Kidney (tissue), 14 donors: Measurements from ENCODE around the gene ASIP. TPM values are rescaled to one million over a fixed set of nuclear protein-coding genes. Genes with fewer than 3 reads are reported as not detected.

ENCODE experiments used
- DNase-seq, 5 donors: peaks; one replicate each; pipeline ENCODE4 v3.0.0-alpha.2; 2013 to 2020
- FAIRE-seq: peaks from 2 replicates; lab custom pipeline; 2012; peaks lifted over from hg19 to GRCh38; lab: Jason Lieb, UNC
- H3K27ac ChIP-seq, 2 donors: one replicate each; pipeline ENCODE4 v1.7.0; 2013; ENCODE audit warnings: low read depth in 2 of 2, low read length in 2 of 2, inconsistent platforms in 1 of 2
- H3K27me3 ChIP-seq: one replicate; pipeline ENCODE4 v1.7.1; 2013; ENCODE audit warnings: low read length, inconsistent platforms; ENCODE audit not compliant: control insufficient read depth, insufficient read depth
- H3K36me3 ChIP-seq, 3 donors: one replicate each; pipeline versions ENCODE4 v1.7.0 to v1.7.1; 2013; ENCODE audit warnings: low read length in 3 of 3, control low read depth in 1 of 3, inconsistent platforms in 1 of 3; ENCODE audit not compliant: insufficient read depth in 3 of 3, control insufficient read depth in 2 of 3
- H3K4me1 ChIP-seq, 3 donors: one replicate each; pipeline versions ENCODE4 v1.7.0 to v1.7.1; 2013; ENCODE audit warnings: low read length in 3 of 3, inconsistent platforms in 1 of 3, low read depth in 1 of 3; ENCODE audit not compliant: control insufficient read depth in 2 of 3, insufficient read depth in 2 of 3
- H3K4me3 ChIP-seq, 3 donors: one replicate each; pipeline versions ENCODE4 v1.7.0 to v1.8.1; 2013; ENCODE audit warnings: low read length in 3 of 3, control low read depth in 1 of 3, inconsistent platforms in 1 of 3
- H3K9ac ChIP-seq, 3 donors: one replicate each; pipeline versions ENCODE4 v1.7.0 to v1.7.1; 2013; ENCODE audit warnings: low read length in 3 of 3, control low read depth in 1 of 3, inconsistent platforms in 1 of 3
- H3K9me3 ChIP-seq, 3 donors: one replicate each; pipeline versions ENCODE4 v1.7.0 to v1.7.1; 2013; ENCODE audit warnings: low read length in 3 of 3, control low read depth in 1 of 3, inconsistent platforms in 1 of 3; ENCODE audit not compliant: control insufficient read depth in 2 of 3, insufficient read depth in 1 of 3
- CTCF ChIP-seq: IDR thresholded peaks from 3 replicates; pipeline ENCODE4 v1.5.1; 2012; ENCODE audit warnings: mild to moderate bottlenecking, moderate library complexity, borderline replicate concordance; ENCODE audit not compliant: insufficient read depth; ENCODE audit errors: extremely low read depth
- intact Hi-C: fragments of 100-400 bp; cut with DNase I; formaldehyde crosslinking; loops from one replicate; pipeline ENCODE4 v1.11.1; 2022
- polyA plus RNA-seq: library from polyadenylated mRNA; stranded (reverse); fragments of 350-450 nt; fragmentation: Illumina TruSeq; extraction: RNeasy Lipid Tissue Mini Kit (QIAGEN cat#74804); gene quantifications from one replicate; pipeline ENCODE4 v1.2.3, GENCODE V29; 2014; ENCODE audit warnings: low read depth, low replicate concordance; ENCODE audit not compliant: insufficient read depth
- total RNA-seq: library from RNA; stranded (reverse); fragmentation: NEBNext Ultra II Directional; extraction: Animal tissue kit (Norgen Biotek cat#: 25700); gene quantifications from one replicate; pipeline ENCODE4 v1.2.1, GENCODE V29; 2021
- donor health status: control.
- donor health status: control.
- donor health status: control.
- donor health status: control.
- donor health status: control.
- donor health status: DM: yes; HTN: yes; CAD: no.
- donor health status: Normal renal cell carcinoma (clear cell type).

Gene ASIP
- total and polyA plus RNA-seq, 2 donors from 2014 or later = 0.84 TPM; not detected in 1

- peak overlapping the region; percentile 65 to 69 for H3K27ac ChIP-seq
- intact Hi-C loops = no loop called here
- H3K9me3 ChIP-seq = no peaks in the 10 kb centered on the region
- no peaks in the 10 kb centered on the region for H3K27me3 ChIP-seq
- H3K4me1 ChIP-seq = peaks cover 0 to 8% (median 5%) of the 10 kb centered on the region in 3 donors
- H3K36me3 ChIP-seq = no peaks in the 10 kb centered on the region
- no peak for FAIRE-seq
- DNase-seq = no peak
- peak overlapping the region in 2 of 3 donors; percentile 44 to 50 for H3K4me3 ChIP-seq
- no peak for TF ChIP-seq CTCF
- H3K9ac ChIP-seq = no peak overlapping the region
Observed at GRCh38 chr20:34310481-34311117, 69.4 kb downstream of the ASIP start.

- H3K27me3 ChIP-seq = no peaks in the 10 kb centered on the region
- no peak for FAIRE-seq
- H3K4me1 ChIP-seq = peaks cover 0 to 8% (median 5%) of the 10 kb centered on the region in 3 donors
- intact Hi-C loops = no loop called here
- peak in 3 of 5 donors; percentile 46 to 79 (median 67) for DNase-seq
- H3K4me3 ChIP-seq = peak overlapping the region in 2 of 3 donors; percentile 44 to 50
- H3K9ac ChIP-seq = no peak overlapping the region
- H3K36me3 ChIP-seq = no peaks in the 10 kb centered on the region
- TF ChIP-seq CTCF = peak; percentile 9
- H3K9me3 ChIP-seq = no peaks in the 10 kb centered on the region
- H3K27ac ChIP-seq = peak overlapping the region; percentile 65 to 67
Observed at GRCh38 chr20:34311118-34312023, 70.1 kb downstream of the ASIP start.

GRCh38 chr20:34312024-34312460, 70.8 kb downstream of the ASIP start:
- intact Hi-C loops = no loop called here
- Histone ChIP-seq H3K4me1 (peaks cover 0 to 8% (median 5%) of the 10 kb centered on the region in 3 donors), H3K9ac (no peak overlapping the region), H3K4me3 (peak overlapping the region in 1 of 3 donors; percentile 29), H3K9me3 (no peaks in the 10 kb centered on the region), H3K27ac (no peak overlapping the region), H3K27me3 (no peaks in the 10 kb centered on the region), H3K36me3 (no peaks in the 10 kb centered on the region)
- no peak for FAIRE-seq
- DNase-seq = no peak
- no peak for TF ChIP-seq CTCF
